Esophagus muscularis mucosa (tissue), 4 donors: ENCODE data around the gene PRUNE1. TPM values are rescaled to one million over a fixed set of nuclear protein-coding genes. Genes with fewer than 3 reads are reported as not detected.

Experiments
- DNase-seq: peaks from one replicate; pipeline ENCODE4 v3.0.0-alpha.2; 2017; ENCODE audit errors: extremely low spot score
- H3K27ac ChIP-seq, 4 donors: fragments of 200-600 bp; sonication (generic); replicated peaks in 1 of 4; 1 replicate in 3 of 4; 2 replicates in 1 of 4; pipeline ENCODE4 v1.5.1; 2016 to 2019; ENCODE audit warnings: mild to moderate bottlenecking in 1 of 4
- H3K27me3 ChIP-seq, 4 donors: fragments of 200-600 bp; sonication (generic); one replicate each; pipeline versions ENCODE4 v1.5.1 to v1.6.0; 2016 to 2019
- H3K36me3 ChIP-seq, 4 donors: fragments of 200-600 bp; sonication (generic); one replicate each; pipeline ENCODE4 v1.5.1; 2016 to 2019
- H3K4me1 ChIP-seq, 4 donors: fragments of 200-600 bp; sonication (generic); one replicate each; pipeline ENCODE4 v1.5.1; 2016 to 2019
- H3K4me3 ChIP-seq, 4 donors: fragments of 200-600 bp; sonication (generic); 1 replicate in 2 of 4; 2 replicates in 2 of 4; pipeline ENCODE4 v1.5.1; 2016 to 2019; ENCODE audit warnings: mild to moderate bottlenecking in 4 of 4, moderate library complexity in 1 of 4
- H3K9me3 ChIP-seq, 4 donors: fragments of 200-600 bp; sonication (generic); 1 replicate in 3 of 4; 2 replicates in 1 of 4; pipeline ENCODE4 v1.5.1; 2016 to 2019
- CTCF ChIP-seq, 3 experiments: fragments of 200-600 bp in 2 of 3; fragments of 450-650 bp in 1 of 3; sonication (generic) in 2 of 3; IDR thresholded peaks; one replicate each; pipeline ENCODE4 v1.5.1; 2017 to 2019; ENCODE audit warnings: antibody characterized with exemption in 3 of 3, mild to moderate bottlenecking in 2 of 3, moderate library complexity in 1 of 3
- EP300 ChIP-seq: sonication (generic); formaldehyde crosslinking; IDR thresholded peaks from one replicate; pipeline ENCODE4 v1.6.1; 2017; ENCODE audit warnings: antibody characterized with exemption
- POLR2A ChIP-seq: fragments of 450-650 bp; IDR thresholded peaks from one replicate; pipeline ENCODE4 v1.6.1; 2017; ENCODE audit warnings: antibody characterized with exemption, moderate library complexity, mild to moderate bottlenecking, low read depth
- POLR2AphosphoS5 ChIP-seq, 2 donors: sonication (generic); formaldehyde crosslinking; IDR thresholded peaks; one replicate each; pipeline ENCODE4 v1.6.1; 2017; ENCODE audit warnings: antibody characterized with exemption in 2 of 2
- WGBS: methylation state at CpG from one replicate; pipeline ENCODE4 v1.1.5; 2018; 5-methylcytosine and 5-hydroxymethylcytosine counted together
- intact Hi-C: fragments of 100-400 bp; cut with DNase I; formaldehyde crosslinking; loops from one replicate; pipeline ENCODE4 v1.15.1; 2023
- total RNA-seq, 4 donors: library from RNA; depleted of rRNA; stranded (reverse); fragments of >200 nt; gene quantifications; one replicate each; pipeline versions ENCODE4 v1.1.0 to v1.2.1, GENCODE V29; 2016

The PRUNE1 gene
- total RNA-seq, 4 donors from 2014 or later = 17.4 to 40.7 (median 23.1) TPM

DNA sequence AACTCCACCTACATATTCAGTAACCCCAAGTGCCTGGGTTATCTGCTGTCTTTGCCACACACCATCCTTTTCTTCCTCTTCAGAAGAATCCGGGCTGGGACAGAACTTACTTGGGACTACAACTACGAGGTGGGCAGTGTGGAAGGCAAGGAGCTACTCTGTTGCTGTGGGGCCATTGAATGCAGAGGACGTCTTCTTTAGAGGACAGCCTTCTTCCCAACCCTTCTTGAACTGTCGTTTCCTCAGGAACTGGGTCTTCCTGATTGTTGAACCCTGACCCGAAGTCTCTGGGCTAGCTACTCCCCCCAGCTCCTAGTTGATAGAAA is 44.1 kb upstream of the PRUNE1 start:
- TF ChIP-seq CTCF (IDR thresholded peaks at IDR 0.05) (no peak), POLR2A (no peak), EP300 (no peak), POLR2AphosphoS5 (IDR thresholded peaks at IDR 0.05) (no peak)
- WGBS = 74% methylated on average over 5 of the region's 5 CpGs
- H3K36me3 ChIP-seq = peaks cover 84 to 100% (median 98%) of the 10 kb centered on the region in 4 donors
- no peaks in the 10 kb centered on the region for H3K27me3 ChIP-seq
- H3K4me3 ChIP-seq = no peak overlapping the region
- DNase-seq = no peak
- no peaks in the 10 kb centered on the region for H3K9me3 ChIP-seq
- no peak overlapping the region for H3K27ac ChIP-seq
- peaks cover 0 to 10% (median 6%) of the 10 kb centered on the region in 4 donors for H3K4me1 ChIP-seq
- intact Hi-C loops = no loop called here

- Histone ChIP-seq H3K27ac (no peak overlapping the region), H3K4me3 (no peak overlapping the region), H3K36me3 (peaks cover 69 to 86% (median 84%) of the 10 kb centered on the region in 4 donors), H3K27me3 (no peaks in the 10 kb centered on the region), H3K9me3 (no peaks in the 10 kb centered on the region), H3K4me1 (peaks cover 14 to 25% (median 20%) of the 10 kb centered on the region in 4 donors)
- TF ChIP-seq POLR2AphosphoS5 (IDR thresholded peaks at IDR 0.05) (no peak), POLR2A (no peak), EP300 (no peak), CTCF (IDR thresholded peaks at IDR 0.05) (no peak)
- no peak for DNase-seq
- WGBS = 89% methylated on average over 4 of the region's 4 CpGs
- intact Hi-C loops = no loop called here
Observed at GRCh38 chr1:150965605-150966004, 42.6 kb upstream of the PRUNE1 start.

DNA sequence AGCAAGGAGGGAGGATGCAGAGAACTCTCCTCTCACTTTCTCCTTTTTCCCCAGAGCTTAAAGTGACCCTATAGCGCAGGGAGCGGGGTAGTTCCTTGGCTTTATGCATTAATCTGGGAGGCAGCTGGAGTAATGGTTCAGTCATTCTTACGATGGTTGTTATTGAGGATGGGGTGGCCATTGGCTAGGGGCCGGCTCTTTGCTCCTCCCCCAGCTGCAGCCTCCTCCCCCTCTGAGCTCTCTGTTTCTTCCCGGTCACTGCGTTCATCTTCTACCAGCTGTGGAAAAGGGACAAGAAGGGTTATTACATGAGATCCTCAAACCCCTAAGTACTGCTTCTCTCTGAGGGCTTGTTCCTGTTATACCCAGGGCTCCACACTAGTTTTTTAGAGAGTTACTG is 42.2 kb upstream of the PRUNE1 start:
- Histone ChIP-seq H3K36me3 (peaks cover 65 to 82% (median 79%) of the 10 kb centered on the region in 4 donors), H3K27me3 (no peaks in the 10 kb centered on the region), H3K4me3 (no peak overlapping the region), H3K9me3 (no peaks in the 10 kb centered on the region), H3K4me1 (peaks cover 18 to 29% (median 24%) of the 10 kb centered on the region in 4 donors), H3K27ac (no peak overlapping the region)
- no peak for TF ChIP-seq POLR2AphosphoS5 (IDR thresholded peaks at IDR 0.05)
- WGBS = 69% methylated on average over 6 of the region's 6 CpGs
- no peak for DNase-seq
- intact Hi-C loops = no loop called here

DNA sequence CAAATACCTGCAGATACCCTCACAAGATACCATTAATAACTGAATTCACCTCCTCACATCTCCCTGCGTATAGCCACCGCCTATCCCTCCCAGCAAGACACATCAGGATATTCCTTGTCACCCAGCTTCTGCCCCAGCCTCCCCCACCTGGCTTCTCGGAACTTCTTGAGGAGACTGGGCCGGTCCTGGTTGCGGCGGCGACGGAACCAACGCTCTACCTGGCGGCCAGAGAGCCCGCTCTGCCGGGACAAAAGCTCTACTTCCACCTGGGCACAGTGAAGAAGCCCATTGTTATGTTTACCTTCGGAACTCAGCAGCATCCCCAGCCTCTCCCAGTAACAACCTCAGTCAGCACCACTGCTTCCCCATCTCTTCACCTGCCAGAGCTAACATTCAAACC is 40.3 kb upstream of the PRUNE1 start:
- H3K4me3 ChIP-seq = no peak overlapping the region
- no peak overlapping the region for H3K27ac ChIP-seq
- H3K9me3 ChIP-seq = no peaks in the 10 kb centered on the region
- 94% methylated on average over 7 of the region's 13 CpGs for WGBS
- no peak for DNase-seq
- no peaks in the 10 kb centered on the region for H3K27me3 ChIP-seq
- TF ChIP-seq EP300 (no peak), CTCF (IDR thresholded peaks at IDR 0.05) (no peak), POLR2A (no peak), POLR2AphosphoS5 (IDR thresholded peaks at IDR 0.05) (no peak)
- intact Hi-C loops = no loop called here
- peaks cover 37 to 48% (median 43%) of the 10 kb centered on the region in 4 donors for H3K4me1 ChIP-seq
- peaks cover 57 to 63% (median 60%) of the 10 kb centered on the region in 4 donors for H3K36me3 ChIP-seq

DNA sequence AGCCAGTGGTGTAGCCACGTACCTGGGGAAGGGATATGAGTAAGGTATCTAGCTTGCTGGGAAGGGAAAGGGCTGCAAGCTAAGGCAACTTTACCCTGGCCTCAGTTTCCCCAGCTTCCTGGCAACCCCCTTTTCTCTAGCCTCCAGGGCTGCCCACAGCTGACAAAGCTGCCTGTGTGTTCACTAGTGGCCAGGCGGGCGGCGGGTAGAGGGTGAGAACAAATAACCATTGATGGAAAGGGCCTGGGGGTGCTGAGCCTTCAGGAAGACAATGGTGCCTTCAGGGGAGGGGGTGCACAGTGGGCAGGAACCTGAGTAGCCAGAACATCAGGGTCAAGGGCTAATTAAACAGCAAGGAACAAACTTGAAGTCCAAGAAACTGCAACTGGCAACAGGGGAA is 39.8 kb upstream of the PRUNE1 start:
- DNase-seq = no peak
- intact Hi-C loops = no loop called here
- peaks cover 42 to 54% (median 49%) of the 10 kb centered on the region in 4 donors for H3K4me1 ChIP-seq
- 71% methylated on average over 4 of the region's 4 CpGs for WGBS
- no peak overlapping the region for H3K4me3 ChIP-seq
- TF ChIP-seq EP300 (no peak), POLR2AphosphoS5 (IDR thresholded peaks at IDR 0.05) (no peak), CTCF (IDR thresholded peaks at IDR 0.05) (no peak), POLR2A (no peak)
- H3K27me3 ChIP-seq = no peaks in the 10 kb centered on the region
- no peak overlapping the region for H3K27ac ChIP-seq
- no peaks in the 10 kb centered on the region for H3K9me3 ChIP-seq
- H3K36me3 ChIP-seq = peaks cover 53 to 57% (median 55%) of the 10 kb centered on the region in 4 donors
